HG03442 (cell line): ENCODE data around the gene LRRC8D.

Source experiments
- ATAC-seq: cut with Tn5 transposase; IDR thresholded peaks from one replicate; pipeline ENCODE4 v1.9.1; 2021; ENCODE audit warnings: mild to moderate bottlenecking, moderate library complexity; ENCODE audit not compliant: unreplicated experiment

Gene LRRC8D

GRCh38 chr1:89806616-89807015 lies 14.2 kb upstream of the LRRC8D start:
- ATAC-seq: no peak

- no peak for ATAC-seq
Observed at GRCh38 chr1:89807503-89807902, 13.3 kb upstream of the LRRC8D start.

- ATAC-seq: no peak
Observed at GRCh38 chr1:89807983-89808382, 12.8 kb upstream of the LRRC8D start.

GRCh38 chr1:89808441-89809117 lies 12.3 kb upstream of the LRRC8D start:
- no peak for ATAC-seq

- no peak for ATAC-seq
Observed at GRCh38 chr1:89809556-89809955, 11.3 kb upstream of the LRRC8D start.

GRCh38 chr1:89810302-89810701 lies 10.5 kb upstream of the LRRC8D start:
- ATAC-seq: no peak

GRCh38 chr1:89810880-89811279 lies 10.0 kb upstream of the LRRC8D start:
- no peak for ATAC-seq

- ATAC-seq: no peak
Observed at GRCh38 chr1:89812992-89813391, 7.8 kb upstream of the LRRC8D start.

GRCh38 chr1:89815040-89815439 lies 5.8 kb upstream of the LRRC8D start:
- no peak for ATAC-seq

GRCh38 chr1:89815611-89816010 lies 5.2 kb upstream of the LRRC8D start:
- peak; percentile 63 for ATAC-seq

- no peak for ATAC-seq
Observed at GRCh38 chr1:89816366-89816765, 4.5 kb upstream of the LRRC8D start.

GRCh38 chr1:89821322-89822108 lies 683 bp downstream of the LRRC8D start:
- ATAC-seq: peak; percentile 44

GRCh38 chr1:89822109-89822962 lies 1.5 kb downstream of the LRRC8D start:
- ATAC-seq: no peak

- no peak for ATAC-seq
Observed at GRCh38 chr1:89822999-89823628, 2.3 kb downstream of the LRRC8D start.

- no peak for ATAC-seq
Observed at GRCh38 chr1:89823679-89824292, 3.0 kb downstream of the LRRC8D start.

GRCh38 chr1:89826594-89826993 lies 5.8 kb downstream of the LRRC8D start:
- no peak for ATAC-seq

GRCh38 chr1:89827330-89827729 lies 6.5 kb downstream of the LRRC8D start:
- ATAC-seq: no peak

- ATAC-seq: no peak
Observed at GRCh38 chr1:89827902-89828301, 7.1 kb downstream of the LRRC8D start.

GRCh38 chr1:89829186-89829585 lies 8.4 kb downstream of the LRRC8D start:
- ATAC-seq: no peak

GRCh38 chr1:89831462-89832120 lies 10.8 kb downstream of the LRRC8D start:
- ATAC-seq: no peak
